HCT116 (cell line): ENCODE data around the gene MEGF10. TPM values are rescaled to one million over a fixed set of nuclear protein-coding genes. Genes with fewer than 3 reads are reported as not detected.

Experiments
- ATAC-seq: fragments of 200-7000 bp; cut with Tn5 transposase; 2 replicates; pipeline ENCODE4 v1.9.1; 2020; ENCODE audit warnings: mild to moderate bottlenecking, moderate library complexity
- BruUV-seq: library from RNA; stranded (reverse); fragments of 400-500 nt; replicated peaks from 2 replicates; lab custom pipeline; 2021; lab: Mats Ljungman, UMichigan
- CTCF ChIA-PET: fragments of 300-600 bp; sonication (Branson Sonifier 250); formaldehyde crosslinking; loops from one replicate; lab custom pipeline; 2021; ENCODE audit warnings: antibody characterized with exemption; lab: Charles Lee
- POLR2A ChIA-PET: fragments of 300-600, 350-600 bp; sonication (Branson Sonifier 250); formaldehyde crosslinking; loops from one replicate; lab custom pipeline; 2021; ENCODE audit warnings: antibody characterized with exemption; lab: Charles Lee
- RAD21 ChIA-PET, 2 experiments: fragments of 300-600 bp; sonication (Branson Sonifier 250); formaldehyde crosslinking; loops; one replicate each; lab custom pipeline; 2023; ENCODE audit warnings: low total read pairs in 2 of 2; ENCODE audit not compliant: uncharacterized antibody in 2 of 2, unreplicated experiment in 2 of 2, low non-redundant PET in 1 of 2; lab: Charles Lee
- DNase-seq: peaks from one replicate; pipeline ENCODE4 v3.0.0-alpha.2; 2010; ENCODE audit warnings: low read depth, low spot score
- H2AFZ ChIP-seq: fragments of 200-600 bp; shearing (Covaris generic), sonication (generic); 2 replicates; pipeline ENCODE4 v1.6.1; 2017; ENCODE audit warnings: low read depth, mixed run types, mixed read lengths, antibody characterized with exemption, low read length; ENCODE audit not compliant: poor library complexity, severe bottlenecking
- H3K27ac ChIP-seq: 2 replicates; pipeline ENCODE4 v1.5.1; 2012; ENCODE audit warnings: low read depth, low read length
- H3K27me3 ChIP-seq: fragments of 200-600 bp; sonication (generic); 2 replicates; pipeline ENCODE4 v1.6.1; 2016; ENCODE audit warnings: mixed run types, low read length, mixed read lengths; ENCODE audit not compliant: insufficient read depth
- H3K36me3 ChIP-seq, 2 experiments: fragments of 200-500 bp in 1 of 2; fragments of 200-600 bp in 1 of 2; sonication (Bioruptor generic) in 1 of 2; sonication (generic) in 1 of 2; 2 replicates each; pipeline versions ENCODE4 v1.5.1 to v1.6.1; 2014 to 2016; ENCODE audit warnings: low read length in 2 of 2, inconsistent platforms in 1 of 2, mixed read lengths in 1 of 2, mixed run types in 1 of 2; ENCODE audit not compliant: insufficient read depth in 2 of 2, control insufficient read depth in 1 of 2
- H3K4me1 ChIP-seq, 2 experiments: fragments of 200-600 bp in 1 of 2; sonication (generic) in 1 of 2; 2 replicates each; pipeline versions ENCODE4 v1.5.1 to v1.6.1; 2012 to 2017; ENCODE audit warnings: low read length in 2 of 2, inconsistent platforms in 1 of 2, mild to moderate bottlenecking in 1 of 2, mixed read lengths in 1 of 2, mixed run types in 1 of 2, moderate library complexity in 1 of 2; ENCODE audit not compliant: insufficient read depth in 2 of 2, control insufficient read depth in 1 of 2
- H3K4me2 ChIP-seq: fragments of 200-600 bp; sonication (generic); 2 replicates; pipeline ENCODE4 v1.6.1; 2017; ENCODE audit warnings: mixed run types, low read length, mixed read lengths
- H3K4me3 ChIP-seq, 2 experiments: fragments of 200-600 bp in 1 of 2; sonication (generic) in 1 of 2; replicated peaks in 1 of 2; 2 replicates each; pipeline ENCODE4 v1.5.1; 2011 to 2016; ENCODE audit warnings: low read length in 2 of 2, control low read depth in 1 of 2, low read depth in 1 of 2, mild to moderate bottlenecking in 1 of 2, mixed read lengths in 1 of 2, mixed run types in 1 of 2
- H3K79me2 ChIP-seq: fragments of 200-600 bp; sonication (generic); 2 replicates; pipeline ENCODE4 v1.6.1; 2017; ENCODE audit warnings: mild to moderate bottlenecking, mixed run types, low read length, moderate library complexity, mixed read lengths; ENCODE audit not compliant: insufficient read depth
- H3K9ac ChIP-seq: fragments of 200-600 bp; sonication (generic); 2 replicates; pipeline ENCODE4 v1.6.1; 2016; ENCODE audit warnings: low read length, mixed read lengths
- H3K9me2 ChIP-seq: fragments of 200-600 bp; sonication (generic), shearing (Covaris generic); 2 replicates; pipeline ENCODE4 v1.6.1; 2017; ENCODE audit warnings: mixed run types, mild to moderate bottlenecking, moderate library complexity; ENCODE audit not compliant: insufficient read depth
- H3K9me3 ChIP-seq, 2 experiments: fragments of 200-500 bp in 1 of 2; fragments of 200-600 bp in 1 of 2; sonication (Bioruptor generic) in 1 of 2; sonication (generic) in 1 of 2; 2 replicates each; pipeline ENCODE4 v1.6.1; 2014 to 2017; ENCODE audit warnings: low read length in 2 of 2, mixed read lengths in 2 of 2, inconsistent platforms in 1 of 2, low read depth in 1 of 2, mild to moderate bottlenecking in 1 of 2, mixed run types in 1 of 2, moderate library complexity in 1 of 2; ENCODE audit not compliant: control insufficient read depth in 1 of 2, insufficient read depth in 1 of 2
- H4K20me1 ChIP-seq: fragments of 200-600 bp; sonication (generic), shearing (Covaris generic); 2 replicates; pipeline ENCODE4 v1.6.1; 2017; ENCODE audit warnings: mixed run types, mild to moderate bottlenecking, moderate library complexity; ENCODE audit not compliant: insufficient read depth
- ELF1 ChIP-seq: IDR thresholded peaks from 2 replicates; pipeline ENCODE4 v1.6.1; 2012; ENCODE audit warnings: low read depth, borderline replicate concordance
- EZH2 ChIP-seq: fragments of 200-600 bp; sonication (generic); IDR thresholded peaks from 2 replicates; pipeline ENCODE4 v1.6.1; 2017; ENCODE audit warnings: antibody characterized with exemption, mixed run types
- SIN3A ChIP-seq: IDR thresholded peaks from 2 replicates; pipeline ENCODE4 v1.6.1; 2012; ENCODE audit warnings: low read depth
- TCF7L2 ChIP-seq: IDR thresholded peaks from 2 replicates; pipeline ENCODE4 v1.7.0; 2011; ENCODE audit warnings: borderline replicate concordance, inconsistent platforms; ENCODE audit not compliant: insufficient read depth, insufficient read length; ENCODE audit errors: extremely low read depth
- ZFX ChIP-seq: fragments of 450-650 bp; IDR thresholded peaks from 2 replicates; pipeline ENCODE4 v1.6.1; 2017
- ZNF274 ChIP-seq: fragments of 200-500 bp; sonication (Bioruptor generic); IDR thresholded peaks from 2 replicates; pipeline ENCODE4 v1.6.1; 2014; ENCODE audit warnings: mild to moderate bottlenecking, low read depth, low read length, inconsistent platforms
- intact Hi-C: fragments of 100-400 bp; cut with micrococcal nuclease; formaldehyde crosslinking; loops from 2 replicates; pipeline ENCODE4 v1.10.0; 2022
- total RNA-seq: library from RNA; stranded (reverse); gene quantifications from one replicate; pipeline ENCODE4 v1.2.1, GENCODE V29; 2021; ENCODE audit not compliant: unreplicated experiment
- TF ChIP-seq, protein P1 (sequence below), 3 experiments: fragments of 200-600 bp in 1 of 3; sonication (generic) in 1 of 3; IDR thresholded peaks in 2 of 3; conservative IDR thresholded peaks in 1 of 3; 2 replicates each; pipeline ENCODE4 v1.5.1; 2012 to 2017; ENCODE audit warnings: low read depth in 2 of 3, low read length in 2 of 3, antibody characterized with exemption in 1 of 3, borderline replicate concordance in 1 of 3, control low read depth in 1 of 3, mild to moderate bottlenecking in 1 of 3, mixed read lengths in 1 of 3, mixed run types in 1 of 3, moderate library complexity in 1 of 3; ENCODE audit not compliant: insufficient read depth in 1 of 3

The MEGF10 gene
- total RNA-seq, 1 experiment from 2014 or later = 0.02 TPM

DNA sequence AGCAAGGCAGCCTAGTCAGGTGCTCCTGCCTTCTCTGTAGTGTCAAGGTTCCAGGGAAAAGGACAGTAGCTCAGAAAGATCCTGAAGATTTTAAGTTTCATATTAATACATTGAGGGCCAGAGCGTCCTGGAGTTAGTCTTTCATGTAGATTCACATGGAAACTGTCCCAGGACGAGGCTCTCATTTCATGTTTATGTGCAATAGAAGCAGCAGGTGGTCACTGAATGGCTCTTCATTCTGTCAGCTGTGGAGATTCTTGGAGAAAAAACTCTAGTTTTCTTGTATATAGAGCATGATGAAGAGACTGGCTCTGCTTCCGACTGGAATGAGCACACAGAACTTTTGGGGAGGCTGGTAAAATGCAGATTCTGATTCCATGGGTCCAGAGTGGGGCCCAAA is 54.3 kb downstream of the MEGF10 start:
- RAD21 ChIA-PET = no interaction called here
- no peaks in the 10 kb centered on the region for H3K36me3 ChIP-seq
- no peaks in the 10 kb centered on the region for H3K9me3 ChIP-seq
- TF ChIP-seq EZH2 (no peak), SIN3A (no peak), ZFX (no peak), ELF1 (no peak)
- TF ChIP-seq, protein P1, sequence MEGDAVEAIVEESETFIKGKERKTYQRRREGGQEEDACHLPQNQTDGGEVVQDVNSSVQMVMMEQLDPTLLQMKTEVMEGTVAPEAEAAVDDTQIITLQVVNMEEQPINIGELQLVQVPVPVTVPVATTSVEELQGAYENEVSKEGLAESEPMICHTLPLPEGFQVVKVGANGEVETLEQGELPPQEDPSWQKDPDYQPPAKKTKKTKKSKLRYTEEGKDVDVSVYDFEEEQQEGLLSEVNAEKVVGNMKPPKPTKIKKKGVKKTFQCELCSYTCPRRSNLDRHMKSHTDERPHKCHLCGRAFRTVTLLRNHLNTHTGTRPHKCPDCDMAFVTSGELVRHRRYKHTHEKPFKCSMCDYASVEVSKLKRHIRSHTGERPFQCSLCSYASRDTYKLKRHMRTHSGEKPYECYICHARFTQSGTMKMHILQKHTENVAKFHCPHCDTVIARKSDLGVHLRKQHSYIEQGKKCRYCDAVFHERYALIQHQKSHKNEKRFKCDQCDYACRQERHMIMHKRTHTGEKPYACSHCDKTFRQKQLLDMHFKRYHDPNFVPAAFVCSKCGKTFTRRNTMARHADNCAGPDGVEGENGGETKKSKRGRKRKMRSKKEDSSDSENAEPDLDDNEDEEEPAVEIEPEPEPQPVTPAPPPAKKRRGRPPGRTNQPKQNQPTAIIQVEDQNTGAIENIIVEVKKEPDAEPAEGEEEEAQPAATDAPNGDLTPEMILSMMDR (IDR thresholded peaks at IDR 0.05 in 2 of 3, conservative IDR thresholded peaks at IDR 0.05 in 1 of 3; ENCODE audit: borderline replicate concordance in 1 of 3, insufficient read depth in 1 of 3, low read depth in 2 of 3, low read length in 2 of 3) = no peak
- no peak overlapping the region for H3K4me3 ChIP-seq
- H4K20me1 ChIP-seq = no peaks in the 10 kb centered on the region
- H3K9me2 ChIP-seq = no peaks in the 10 kb centered on the region
- CTCF ChIA-PET = no interaction called here
- H2AFZ ChIP-seq = no peak overlapping the region
- no peak overlapping the region for H3K9ac ChIP-seq
- ATAC-seq = no peak
- BruUV-seq = no TSS peak
- no peaks in the 10 kb centered on the region for H3K79me2 ChIP-seq
- H3K4me1 ChIP-seq = no peaks in the 10 kb centered on the region
- no peaks in the 10 kb centered on the region for H3K27me3 ChIP-seq
- no peak overlapping the region for H3K4me2 ChIP-seq
- intact Hi-C loops = no loop called here
- POLR2A ChIA-PET = no interaction called here
- no peak for DNase-seq
- H3K27ac ChIP-seq = no peak overlapping the region

DNA sequence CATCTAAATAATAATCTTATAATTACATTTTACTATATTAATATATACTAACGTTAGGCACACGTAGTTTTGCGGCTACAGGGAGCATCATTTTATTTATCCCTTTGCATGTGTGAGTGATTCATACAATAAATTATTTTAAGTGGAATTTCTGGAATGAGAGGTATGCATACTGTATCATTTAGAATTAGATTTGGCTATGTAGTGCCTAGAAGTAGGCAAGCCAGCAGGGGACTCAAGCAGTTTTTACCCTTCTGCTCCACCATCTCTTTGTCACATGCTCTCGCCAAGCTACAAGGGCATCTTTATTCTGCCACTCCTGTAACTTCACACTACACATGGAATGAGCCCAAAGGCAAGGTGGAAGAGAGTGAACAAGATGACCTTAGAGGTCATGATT is 60.8 kb downstream of the MEGF10 start:
- CTCF ChIA-PET = no interaction called here
- Histone ChIP-seq H3K27ac (no peak overlapping the region), H2AFZ (no peak overlapping the region), H3K9ac (no peak overlapping the region), H3K9me3 (no peaks in the 10 kb centered on the region), H3K4me2 (no peak overlapping the region), H3K4me3 (no peak overlapping the region), H3K4me1 (no peaks in the 10 kb centered on the region), H3K36me3 (no peaks in the 10 kb centered on the region), H3K9me2 (no peaks in the 10 kb centered on the region), H4K20me1 (no peaks in the 10 kb centered on the region), H3K79me2 (no peaks in the 10 kb centered on the region), H3K27me3 (no peaks in the 10 kb centered on the region)
- POLR2A ChIA-PET = no interaction called here
- intact Hi-C loops = no loop called here
- no TSS peak for BruUV-seq
- RAD21 ChIA-PET = no interaction called here
- ATAC-seq (no peak), DNase-seq (no peak)
- TF ChIP-seq ZFX (no peak), TCF7L2 (no peak), ZNF274 (no peak)
